Prostate gland (tissue), 2 donors: Measurements from ENCODE around the gene C4A. TPM values are rescaled to one million over a fixed set of nuclear protein-coding genes. Genes with fewer than 3 reads are reported as not detected.
"Not testable (repeated sequence)": the region's sequence is repeated elsewhere in the genome, so short reads cannot be mapped to it uniquely, and the experiment has no call there.

Source experiments
- DNase-seq: peaks from one replicate; pipeline ENCODE4 v3.0.0-alpha.2; 2019; ENCODE audit warnings: low spot score
- H3K27ac ChIP-seq, 2 donors: fragments of 200-600 bp; sonication (generic); 2 replicates each; pipeline ENCODE4 v1.5.1; 2017 to 2019
- H3K27me3 ChIP-seq: fragments of 200-600 bp; sonication (generic); replicated peaks from 2 replicates; pipeline ENCODE4 v1.5.1; 2019; ENCODE audit not compliant: insufficient read depth
- H3K36me3 ChIP-seq, 2 donors: fragments of 200-600 bp; sonication (generic); 1 replicate in 1 of 2; 2 replicates in 1 of 2; pipeline versions ENCODE4 v1.5.1 to v1.8.1; 2017 to 2019
- H3K4me1 ChIP-seq: fragments of 200-600 bp; sonication (generic); replicated peaks from 2 replicates; pipeline ENCODE4 v1.5.1; 2019
- H3K4me3 ChIP-seq, 2 donors: fragments of 200-600 bp; sonication (generic); 2 replicates each; pipeline ENCODE4 v1.5.1; 2017 to 2019
- H3K9me3 ChIP-seq: fragments of 200-600 bp; sonication (generic); 2 replicates; pipeline ENCODE4 v1.5.1; 2017
- WGBS: methylation state at CpG from one replicate; pipeline ENCODE4 v1.1.5; 2018; 5-methylcytosine and 5-hydroxymethylcytosine counted together
- intact Hi-C: fragments of 100-400 bp; cut with DNase I; formaldehyde crosslinking; loops from one replicate; pipeline ENCODE4 v1.14.2; 2022
- total RNA-seq, 2 donors: library from RNA; depleted of rRNA; stranded (reverse); fragments of >200 nt; gene quantifications; one replicate each; pipeline ENCODE4 v1.1.0, GENCODE V29; 2016

The C4A gene
- total RNA-seq, 2 donors from 2014 or later, result 32.8 to 196 TPM

GRCh38 chr6:32005991-32006529, 24.2 kb downstream of the C4A start:
- H3K4me3 ChIP-seq, H3K9me3 ChIP-seq, H3K27ac ChIP-seq, H3K27me3 ChIP-seq, intact Hi-C loops, H3K4me1 ChIP-seq, H3K36me3 ChIP-seq, DNase-seq: not testable (repeated sequence)
- 87% methylated on average over 6 of the region's 8 CpGs for WGBS

GRCh38 chr6:32007086-32007485, 25.2 kb downstream of the C4A start:
- DNase-seq, H3K27ac ChIP-seq: not testable (repeated sequence)

GRCh38 chr6:32008037-32008436, 26.2 kb downstream of the C4A start:
- H3K27ac ChIP-seq, H3K4me3 ChIP-seq, DNase-seq, H3K36me3 ChIP-seq, H3K27me3 ChIP-seq, intact Hi-C loops, H3K4me1 ChIP-seq, H3K9me3 ChIP-seq: not testable (repeated sequence)
- no CpG with 5 or more reads among the region's 24 CpGs for WGBS

More at GRCh38 chr6:32007086-32007485, 25.2 kb downstream of the C4A start:
- H3K9me3 ChIP-seq, H3K36me3 ChIP-seq, intact Hi-C loops, H3K27me3 ChIP-seq, H3K4me1 ChIP-seq, H3K4me3 ChIP-seq: not testable (repeated sequence)
- WGBS, result 81% methylated on average over 11 of the region's 12 CpGs

- H3K4me3 ChIP-seq, intact Hi-C loops, H3K36me3 ChIP-seq, H3K4me1 ChIP-seq, H3K27me3 ChIP-seq, DNase-seq, H3K9me3 ChIP-seq, H3K27ac ChIP-seq: not testable (repeated sequence)
- WGBS, result 66% methylated on average over 7 of the region's 12 CpGs
Measured at GRCh38 chr6:32008616-32009015, 26.8 kb downstream of the C4A start.

- H3K4me1 ChIP-seq, H3K27me3 ChIP-seq, H3K27ac ChIP-seq, H3K9me3 ChIP-seq, H3K4me3 ChIP-seq, H3K36me3 ChIP-seq, intact Hi-C loops, DNase-seq: not testable (repeated sequence)
- WGBS, result 81% methylated on average over 10 of the region's 12 CpGs
Measured at GRCh38 chr6:32009537-32009936, 27.7 kb downstream of the C4A start.

GRCh38 chr6:32010856-32011530, 29.1 kb downstream of the C4A start:
- H3K27me3 ChIP-seq, DNase-seq, H3K4me3 ChIP-seq, H3K4me1 ChIP-seq, H3K27ac ChIP-seq, H3K9me3 ChIP-seq, H3K36me3 ChIP-seq, intact Hi-C loops: not testable (repeated sequence)
- WGBS, result 73% methylated on average over 19 of the region's 27 CpGs

GRCh38 chr6:32012941-32013617, 31.2 kb downstream of the C4A start:
- H3K4me1 ChIP-seq, DNase-seq, intact Hi-C loops, H3K27me3 ChIP-seq, H3K4me3 ChIP-seq, H3K36me3 ChIP-seq, H3K9me3 ChIP-seq, H3K27ac ChIP-seq: not testable (repeated sequence)
- 91% methylated on average over 16 of the region's 17 CpGs for WGBS

GRCh38 chr6:32013738-32014137, 31.9 kb downstream of the C4A start:
- no CpG with 5 or more reads among the region's 5 CpGs for WGBS

GRCh38 chr6:32014547-32014946, 32.7 kb downstream of the C4A start, which contains the start of gene C4B:
Gene C4B, plus strand, starts transcription at chr6:32014795. Its CDS starts 51 bp downstream, at chr6:32014846.
- DNase-seq, H3K27ac ChIP-seq, H3K4me3 ChIP-seq, H3K4me1 ChIP-seq, H3K9me3 ChIP-seq, intact Hi-C loops, H3K36me3 ChIP-seq, H3K27me3 ChIP-seq: not testable (repeated sequence)
- WGBS, result no CpG with 5 or more reads among the region's 6 CpGs

More at GRCh38 chr6:32013738-32014137, 31.9 kb downstream of the C4A start:
- H3K27ac ChIP-seq, H3K36me3 ChIP-seq, intact Hi-C loops, H3K4me3 ChIP-seq, DNase-seq, H3K9me3 ChIP-seq, H3K27me3 ChIP-seq, H3K4me1 ChIP-seq: not testable (repeated sequence)

GRCh38 chr6:32022100-32022499, 40.2 kb downstream of the C4A start:
- H3K36me3 ChIP-seq, H3K27me3 ChIP-seq, H3K27ac ChIP-seq, intact Hi-C loops, H3K4me1 ChIP-seq, H3K9me3 ChIP-seq, H3K4me3 ChIP-seq, DNase-seq: not testable (repeated sequence)
- WGBS, result no CpG with 5 or more reads among the region's 10 CpGs

- DNase-seq, H3K4me1 ChIP-seq, intact Hi-C loops, H3K27me3 ChIP-seq, H3K9me3 ChIP-seq, H3K36me3 ChIP-seq, H3K4me3 ChIP-seq, H3K27ac ChIP-seq: not testable (repeated sequence)
- 19% methylated on average over 6 of the region's 10 CpGs for WGBS
Measured at GRCh38 chr6:32028631-32029030, 46.8 kb downstream of the C4A start.

GRCh38 chr6:32029553-32029952, 47.7 kb downstream of the C4A start:
- H3K4me3 ChIP-seq, H3K36me3 ChIP-seq, H3K27me3 ChIP-seq, intact Hi-C loops, H3K9me3 ChIP-seq, H3K4me1 ChIP-seq, DNase-seq, H3K27ac ChIP-seq: not testable (repeated sequence)
- 95% methylated on average over 8 of the region's 14 CpGs for WGBS
